Dermis microvascular lymphatic vessel endothelial cell (primary cell): ENCODE results near the gene ZNF701. TPM values are rescaled to one million over a fixed set of nuclear protein-coding genes. Genes with fewer than 3 reads are reported as not detected.
"Not testable (repeated sequence)": the region's sequence is repeated elsewhere in the genome, so short reads cannot be mapped to it uniquely, and the experiment has no call there.

Experiments
- DNase-seq, 2 donors: peaks; one replicate each; pipeline versions ENCODE4 v3.0.0 to v3.0.0-alpha.2; 2010; ENCODE audit warnings: low read depth in 2 of 2
- total RNA-seq: library from RNA; depleted of rRNA; stranded (reverse); fragments of >200 nt; gene quantifications from 2 replicates; pipeline ENCODE4 v1.2.1, GENCODE V29; 2014

Gene ZNF701
- total RNA-seq, 1 donor from 2014 or later = 9.5 TPM

DNA sequence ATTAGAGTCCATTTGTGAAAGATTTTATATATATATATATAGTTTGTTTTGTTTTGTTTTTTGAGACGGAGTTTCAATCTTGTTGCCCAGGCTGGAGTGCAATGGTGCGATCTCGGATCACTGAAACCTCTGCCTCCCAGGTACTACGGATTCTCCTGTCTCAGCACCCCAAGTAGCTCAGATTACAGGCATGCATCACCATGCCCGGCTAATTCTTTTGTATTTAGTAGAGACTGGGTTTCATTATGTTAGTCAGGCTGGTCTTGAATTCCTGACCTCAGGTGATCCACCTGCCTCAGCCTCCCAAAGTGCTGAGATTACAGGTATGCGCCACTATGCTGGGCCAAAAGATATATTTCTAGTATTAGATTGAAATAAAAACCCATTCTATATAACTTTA lies 4.0 kb upstream of the ZNF701 start:
- DNase-seq = no peak

DNA sequence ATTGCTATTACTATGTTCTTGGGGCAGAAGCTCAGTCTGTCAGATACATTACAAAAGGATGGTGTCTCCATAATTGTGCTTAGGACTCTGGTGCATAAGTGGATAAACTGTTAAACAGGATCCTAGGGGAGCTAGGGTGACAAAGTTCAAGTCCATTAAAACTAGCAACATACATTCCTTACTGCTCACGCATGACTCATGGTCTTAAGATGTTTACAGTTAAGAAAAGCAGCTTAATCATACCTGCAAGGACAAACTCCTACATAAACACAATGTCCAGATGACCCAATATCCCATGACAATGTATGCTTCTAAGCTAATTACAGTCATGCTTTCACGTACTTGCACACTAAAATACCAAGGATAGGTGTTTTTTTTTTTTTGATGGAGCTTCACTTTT lies 3.5 kb upstream of the ZNF701 start:
- DNase-seq = peak in 1 of 2 donors; percentile 32

DNA sequence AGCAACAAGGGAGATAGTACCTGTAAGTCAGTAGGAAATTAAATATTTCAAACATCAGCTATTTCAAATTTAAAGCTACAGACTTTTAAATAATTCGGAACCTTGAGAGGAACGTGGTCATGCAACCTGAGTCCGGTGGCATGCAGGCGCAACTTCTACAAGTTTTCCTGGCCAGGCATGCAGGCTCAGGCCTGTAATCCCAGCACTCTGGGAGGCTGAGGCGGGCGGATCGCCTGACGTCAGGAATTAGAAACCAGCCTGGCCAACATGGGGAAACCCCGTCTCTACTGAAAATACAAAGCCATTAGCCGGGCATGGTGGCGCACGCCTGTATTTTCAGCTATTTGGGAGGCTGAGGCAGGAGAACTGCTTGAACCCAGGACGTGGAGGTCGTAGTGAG lies 2.2 kb upstream of the ZNF701 start:
- DNase-seq = no peak

DNA sequence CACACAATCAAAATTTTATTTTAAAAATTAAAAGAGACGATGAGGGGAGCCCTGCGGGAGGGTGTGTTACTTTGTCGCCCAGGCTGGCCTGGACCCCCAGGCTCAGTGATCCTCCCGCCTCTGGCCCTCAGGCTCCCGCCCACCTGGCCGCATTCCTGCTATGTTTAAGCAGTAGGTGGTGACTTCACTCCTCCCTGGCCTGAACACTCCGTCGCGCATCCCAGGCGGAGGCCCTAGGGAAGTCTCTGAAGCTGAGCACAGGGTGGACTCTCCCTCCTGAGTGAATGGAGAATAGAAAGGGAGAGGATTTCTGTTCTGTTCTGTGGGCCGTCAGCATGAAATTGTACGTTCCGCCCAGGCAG lies 468 bp upstream of the ZNF701 start:
- peak in 1 of 2 donors; percentile 13 for DNase-seq

DNA sequence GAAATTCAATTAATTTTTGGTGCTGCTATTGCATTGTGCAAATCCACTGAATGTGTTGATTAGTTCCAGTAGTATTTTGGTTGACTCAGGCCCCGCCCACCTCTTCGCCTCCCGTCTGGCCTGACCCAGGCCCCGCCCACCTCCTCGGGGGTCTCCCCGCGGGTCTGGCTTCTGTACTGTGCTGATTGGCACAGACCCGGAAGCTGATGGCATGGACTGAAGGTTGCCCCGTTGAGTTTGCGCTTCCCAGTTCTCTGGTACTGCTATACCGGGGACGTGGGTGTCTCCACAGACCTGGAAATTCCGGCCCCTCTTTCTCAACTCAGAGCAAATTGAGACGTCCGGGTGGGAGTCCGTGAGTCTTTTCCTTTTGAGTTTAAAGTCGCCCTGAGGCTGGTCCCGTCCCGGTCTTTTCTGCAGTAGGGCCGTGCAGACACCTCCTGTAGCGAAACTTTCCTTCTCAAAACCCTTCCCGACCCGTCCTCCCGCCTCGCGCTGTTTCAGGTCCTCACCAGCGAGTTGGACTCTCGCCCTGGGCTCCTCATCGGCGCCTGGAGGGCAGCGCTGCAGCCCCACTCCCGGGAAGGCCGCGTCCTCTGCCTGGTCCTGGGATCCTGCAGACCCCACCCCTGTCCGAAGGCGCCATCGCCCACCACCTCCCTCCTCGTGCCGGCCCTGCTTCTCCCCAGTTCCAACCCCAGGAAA lies 14.8 kb downstream of the ZNF701 start:
- DNase-seq = no peak

DNA sequence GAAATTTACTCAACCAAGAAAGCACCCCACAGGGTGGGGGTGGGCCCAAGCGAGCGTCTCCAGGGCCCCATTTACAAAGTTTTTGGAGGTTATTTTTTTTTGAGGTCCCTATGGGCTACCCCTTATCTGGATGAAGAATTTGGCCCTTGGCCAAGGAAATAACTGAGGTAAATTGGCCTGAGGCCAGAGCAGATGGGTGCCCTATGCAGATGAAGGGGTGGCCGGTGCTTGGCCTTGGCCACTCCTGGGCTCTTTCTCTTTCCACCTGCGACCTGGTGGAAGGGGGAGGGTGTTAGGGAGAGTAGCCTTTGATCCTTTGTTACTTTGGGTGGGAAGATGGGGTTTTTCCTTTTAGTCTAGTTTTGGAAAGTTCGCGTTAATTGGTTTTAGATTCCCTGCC lies 15.5 kb downstream of the ZNF701 start:
- DNase-seq = no peak

DNA sequence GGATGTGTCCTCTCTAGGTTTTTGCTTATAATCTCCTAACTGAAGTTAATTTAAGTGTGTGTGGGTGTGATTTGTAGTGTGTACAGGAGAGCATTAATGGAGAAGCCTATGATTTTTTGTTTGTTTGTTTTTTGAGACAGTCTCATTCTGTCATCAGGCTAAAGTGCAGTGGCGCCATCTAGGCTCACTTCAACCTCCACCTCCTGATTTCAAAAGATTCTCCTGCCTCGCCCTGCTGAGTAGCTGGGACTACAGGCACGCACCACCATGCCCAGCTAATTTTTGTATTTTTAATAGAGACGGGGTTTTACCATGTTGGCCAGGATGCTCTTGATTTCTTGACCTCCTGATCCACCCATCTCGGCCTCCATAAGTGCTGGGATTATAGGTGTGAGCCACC lies 20.6 kb downstream of the ZNF701 start:
- DNase-seq = no peak

DNA sequence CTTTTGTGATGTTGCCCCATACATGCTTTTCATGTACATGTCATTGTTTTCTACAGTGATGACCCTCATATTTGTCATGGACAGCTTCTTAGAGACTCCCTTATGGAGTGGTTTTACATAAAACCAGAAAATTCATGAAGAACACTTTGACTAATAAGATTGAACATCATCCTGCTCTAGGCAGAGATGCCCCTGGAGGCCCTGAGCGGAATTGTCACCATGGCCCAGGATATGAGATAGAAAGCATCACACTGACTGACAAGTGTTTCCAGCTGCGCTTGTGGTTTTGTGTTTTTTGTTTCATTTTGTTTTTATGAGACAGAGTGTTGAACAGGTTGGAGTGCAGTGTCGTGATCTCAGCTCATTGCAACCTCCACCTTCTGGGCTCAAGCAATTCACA lies 22.2 kb downstream of the ZNF701 start:
- DNase-seq = no peak

DNA sequence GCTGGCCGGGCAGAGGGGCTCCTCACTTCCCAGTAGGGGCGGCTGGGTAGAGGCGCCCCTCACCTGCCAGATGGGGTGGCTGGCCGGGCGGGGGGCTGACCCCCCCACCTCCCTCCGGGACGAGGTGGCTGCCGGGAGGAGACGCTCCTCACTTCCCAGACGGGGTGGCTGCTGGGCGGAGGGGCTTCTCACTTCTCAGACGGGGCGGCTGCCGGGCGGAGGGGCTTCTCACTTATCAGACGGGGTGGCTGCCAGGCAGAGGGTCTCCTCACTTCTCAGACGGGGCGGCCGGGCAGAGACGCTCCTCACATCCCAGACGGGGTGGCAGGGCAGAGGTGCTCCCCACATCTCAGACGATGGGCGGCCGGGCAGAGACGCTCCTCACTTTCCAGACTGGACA lies 23.4 kb downstream of the ZNF701 start:
- not testable (repeated sequence) for DNase-seq

DNA sequence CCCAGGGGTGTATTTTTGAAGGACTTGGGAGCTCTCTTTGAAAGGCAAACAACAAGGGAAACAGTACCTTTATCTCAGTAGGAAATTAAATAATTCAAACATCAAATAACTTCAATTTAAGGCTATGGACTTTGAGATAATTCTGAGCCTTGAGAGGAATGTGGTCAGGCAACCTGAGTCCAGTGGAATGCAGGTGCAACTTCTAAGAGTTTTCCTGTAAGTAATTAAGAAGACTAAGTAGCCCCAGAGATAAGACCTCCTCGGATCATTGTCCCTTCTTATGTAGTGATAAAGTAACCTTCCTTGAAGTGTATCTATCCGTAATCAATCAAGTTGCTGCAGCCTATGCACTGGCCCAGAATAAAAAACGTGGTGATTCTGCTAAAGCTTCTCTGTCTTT lies 29.2 kb downstream of the ZNF701 start:
- no peak for DNase-seq

DNA sequence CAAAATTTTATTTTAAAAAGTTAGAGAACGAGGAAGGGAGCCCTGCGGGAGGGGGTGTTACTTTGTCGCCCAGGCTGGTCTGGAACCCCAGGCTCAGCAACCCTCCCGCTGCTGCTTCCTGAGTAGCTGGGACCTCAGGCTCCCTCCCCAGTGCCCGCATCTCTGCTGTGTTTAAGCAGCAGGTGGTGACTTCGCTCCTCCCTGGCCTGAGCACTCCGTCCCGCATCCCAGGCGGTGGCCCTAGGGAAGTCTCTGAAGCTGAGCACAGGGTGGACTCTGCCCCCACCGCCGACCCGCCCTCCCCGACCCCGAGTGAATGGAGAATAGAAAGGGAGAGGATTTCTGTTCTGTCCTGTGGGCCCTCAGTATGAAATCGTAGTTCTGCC lies 30.5 kb downstream of the ZNF701 start:
- peak in 1 of 2 donors; percentile 13 for DNase-seq

DNA sequence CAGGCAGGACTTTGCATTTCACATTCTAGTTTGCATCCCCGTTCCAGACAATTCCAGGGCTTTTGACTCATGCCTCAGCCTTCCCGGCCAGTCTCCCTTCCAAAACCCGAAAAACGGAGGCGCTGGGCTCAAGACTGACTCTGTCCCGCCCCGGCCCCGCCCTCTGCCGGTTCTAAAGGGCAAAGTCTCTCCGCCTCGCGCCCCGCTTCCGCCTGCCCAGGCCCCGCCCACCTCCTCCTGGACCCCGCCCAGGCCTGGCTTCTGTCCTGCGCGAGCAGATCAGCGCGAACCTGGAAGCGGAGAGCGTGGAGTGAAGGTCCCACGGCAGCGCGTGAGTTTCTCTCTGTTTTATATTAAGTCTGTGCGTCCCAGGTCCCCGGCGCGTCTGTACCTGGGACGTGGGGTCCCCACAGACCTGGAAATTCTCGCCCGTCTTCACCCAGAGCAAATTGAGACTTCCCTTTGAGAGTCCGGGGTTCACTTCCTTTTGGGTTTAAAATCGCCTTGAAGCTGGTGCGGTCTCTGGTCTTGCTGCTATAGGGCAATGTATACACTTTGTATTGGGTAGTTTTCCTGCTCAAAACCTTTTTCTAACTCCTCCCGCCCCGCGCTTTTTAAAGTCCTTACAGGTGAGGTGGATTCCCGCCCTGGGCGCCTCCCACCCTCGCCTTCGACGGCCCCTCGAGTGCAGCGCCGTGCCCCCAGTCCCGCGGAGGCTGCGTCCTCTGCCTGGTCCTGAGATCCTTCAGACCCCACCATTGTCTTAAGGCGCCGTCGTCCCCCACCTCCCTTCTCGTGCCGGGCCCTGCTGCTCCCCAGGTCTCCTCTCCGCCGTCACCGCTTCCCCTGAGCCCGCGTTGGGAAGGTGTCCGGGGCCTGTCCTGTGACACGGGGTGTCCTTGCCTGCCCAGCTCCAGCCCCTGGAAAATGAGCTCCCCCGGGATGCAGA lies 31.2 kb downstream of the ZNF701 start:
- peak; percentile 29 to 83 for DNase-seq

DNA sequence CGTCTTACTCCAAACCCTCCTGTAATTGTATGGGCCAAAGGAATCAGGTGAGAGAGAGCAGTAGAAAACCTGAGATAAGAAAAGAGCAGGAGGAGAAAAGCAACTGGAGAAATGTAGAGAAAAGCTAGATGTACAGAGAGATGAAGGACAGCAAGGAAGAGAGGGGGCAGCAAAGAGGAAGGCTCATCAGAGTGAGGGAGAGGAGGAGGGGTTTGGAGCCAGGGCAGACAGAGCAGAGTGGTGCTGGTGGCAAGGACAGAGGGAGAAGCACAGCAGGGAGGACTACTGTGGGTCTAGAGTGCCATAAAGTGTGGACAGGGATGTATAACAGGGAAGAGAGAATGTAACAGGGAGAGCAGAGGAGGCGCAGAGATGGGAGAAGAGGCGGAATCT lies 31.9 kb downstream of the ZNF701 start:
- DNase-seq = peak in 1 of 2 donors; percentile 7

DNA sequence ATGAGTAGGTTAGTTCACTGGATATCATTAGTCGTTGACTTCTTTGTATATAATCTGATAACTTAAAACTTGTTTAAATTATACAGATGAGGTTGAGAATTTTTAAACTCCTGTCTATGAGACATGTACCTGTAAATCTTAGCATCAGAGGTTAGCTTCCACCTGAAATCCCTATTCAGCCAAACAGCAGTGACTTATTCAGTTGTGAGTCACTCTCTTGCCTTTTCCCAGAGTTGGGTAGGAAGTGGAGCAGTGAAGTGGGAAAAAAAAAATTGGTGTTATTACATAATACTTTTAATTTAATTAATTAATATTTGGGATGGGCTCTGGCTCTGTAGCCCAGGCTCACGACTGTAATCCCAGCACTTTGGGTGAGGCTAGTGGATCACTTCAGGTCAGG lies 32.9 kb downstream of the ZNF701 start:
- DNase-seq = no peak

DNA sequence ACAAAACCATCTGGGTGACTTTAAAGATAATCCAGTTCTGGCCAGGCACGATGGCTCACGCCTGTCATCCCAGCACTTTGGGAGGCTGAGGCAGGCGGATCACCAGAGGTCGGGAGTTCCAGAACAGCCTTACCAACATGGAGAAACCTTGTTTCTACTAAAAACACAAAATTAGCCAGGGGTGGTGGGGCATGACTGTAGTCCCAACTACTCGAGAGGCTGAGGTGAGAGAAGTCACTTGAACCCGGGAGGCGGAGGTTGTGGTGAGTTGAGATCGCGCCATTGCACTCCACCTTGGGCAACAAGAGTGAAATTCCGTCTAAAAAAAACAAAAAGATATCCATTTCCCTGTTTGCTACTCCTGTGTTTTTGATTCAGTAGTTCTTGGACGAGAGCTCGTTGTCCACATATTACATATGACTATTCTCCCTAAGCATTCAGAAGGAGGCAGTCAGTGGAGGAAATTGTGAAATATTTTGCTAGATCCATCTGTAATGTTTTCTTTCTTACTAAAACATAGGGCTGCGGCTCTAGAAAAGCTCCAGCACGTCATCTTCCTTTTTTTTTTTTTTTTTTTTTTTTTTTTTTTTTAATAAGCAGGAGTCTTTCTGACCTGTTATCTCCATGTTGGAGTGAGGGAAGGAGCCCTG lies 33.6 kb downstream of the ZNF701 start:
- DNase-seq = no peak

DNA sequence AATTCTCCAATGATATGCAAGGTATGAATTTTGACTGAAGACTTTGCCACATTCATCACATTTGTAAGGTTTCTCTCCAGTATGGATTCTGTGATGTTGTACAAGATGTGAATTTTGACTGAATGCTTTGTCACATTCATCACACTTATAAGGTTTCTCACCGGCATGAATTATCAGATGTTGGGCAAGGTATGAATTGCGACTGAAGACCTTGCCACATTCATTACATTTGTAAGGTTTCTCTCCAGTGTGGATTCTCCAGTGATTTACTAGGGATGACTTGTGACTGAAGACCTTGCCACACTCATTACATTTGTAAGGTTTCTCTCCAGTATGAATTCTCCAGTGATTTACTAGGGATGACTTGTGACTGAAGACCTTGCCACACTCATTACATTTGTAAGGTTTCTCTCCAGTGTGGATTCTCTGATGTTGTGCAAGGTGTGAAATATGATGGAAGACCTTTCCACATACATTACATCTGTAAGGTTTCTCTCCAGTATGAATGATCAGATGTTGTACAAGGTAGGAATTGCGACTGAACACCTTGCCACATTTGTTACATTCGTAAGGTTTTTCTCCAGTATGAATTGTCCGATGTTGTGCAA lies 43.3 kb downstream of the ZNF701 start:
- DNase-seq = no peak

DNA sequence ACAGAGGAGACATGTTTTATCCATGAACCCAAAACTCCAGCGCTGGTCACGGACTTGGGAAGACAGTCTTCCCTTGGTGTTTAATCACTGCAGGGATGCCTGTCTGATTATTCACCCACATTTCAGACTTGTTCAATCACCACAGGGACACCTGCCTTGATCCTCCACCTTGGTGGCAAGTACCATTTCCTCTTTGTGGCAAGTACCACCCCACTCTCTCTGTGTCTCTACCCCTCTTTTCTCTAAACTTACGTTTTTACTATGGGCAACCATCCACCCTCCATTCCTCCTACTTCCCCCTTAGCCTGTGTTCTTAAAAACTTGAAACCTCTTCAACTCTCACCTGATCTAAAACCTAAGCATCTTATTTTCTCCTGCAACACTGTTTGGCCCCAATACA lies 51.3 kb downstream of the ZNF701 start:
- DNase-seq = no peak

DNA sequence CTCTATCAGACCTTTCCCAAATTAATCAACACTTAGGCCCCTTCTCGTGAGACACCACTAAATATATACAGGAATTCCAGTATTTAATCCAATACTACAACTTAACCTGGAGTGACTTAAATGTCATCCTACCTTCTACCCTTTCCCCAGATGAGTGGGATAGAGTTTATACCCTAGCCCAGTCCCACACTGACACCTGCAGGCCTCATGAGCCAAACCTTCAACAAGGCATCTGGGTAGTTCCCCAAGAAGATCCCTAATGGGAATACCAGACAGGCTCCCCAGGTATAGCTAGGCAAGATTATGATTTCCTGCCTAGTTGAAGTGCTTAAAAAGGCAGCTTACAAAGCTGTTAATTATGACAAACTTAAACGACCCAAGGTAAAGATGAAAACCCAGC lies 52.2 kb downstream of the ZNF701 start:
- peak in 1 of 2 donors; percentile 12 for DNase-seq

DNA sequence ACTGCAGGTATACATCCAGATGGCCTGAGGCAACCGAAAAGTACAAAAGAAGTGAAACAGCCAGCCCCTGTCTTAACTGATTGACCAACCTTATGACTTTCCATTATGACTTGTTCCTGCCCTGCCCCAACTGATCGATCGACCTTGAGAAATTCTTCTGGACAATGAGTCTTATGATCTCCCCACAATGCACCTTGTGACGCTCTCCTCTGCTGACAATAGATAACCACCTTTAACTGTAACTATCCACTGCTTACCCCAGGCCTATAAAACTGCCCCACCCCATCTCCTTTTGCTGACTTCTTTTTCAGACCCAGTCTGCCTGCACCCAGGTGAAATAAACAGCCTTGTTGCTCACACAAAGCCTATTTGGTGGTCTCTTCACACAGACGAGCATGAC lies 56.8 kb downstream of the ZNF701 start:
- DNase-seq = no peak

DNA sequence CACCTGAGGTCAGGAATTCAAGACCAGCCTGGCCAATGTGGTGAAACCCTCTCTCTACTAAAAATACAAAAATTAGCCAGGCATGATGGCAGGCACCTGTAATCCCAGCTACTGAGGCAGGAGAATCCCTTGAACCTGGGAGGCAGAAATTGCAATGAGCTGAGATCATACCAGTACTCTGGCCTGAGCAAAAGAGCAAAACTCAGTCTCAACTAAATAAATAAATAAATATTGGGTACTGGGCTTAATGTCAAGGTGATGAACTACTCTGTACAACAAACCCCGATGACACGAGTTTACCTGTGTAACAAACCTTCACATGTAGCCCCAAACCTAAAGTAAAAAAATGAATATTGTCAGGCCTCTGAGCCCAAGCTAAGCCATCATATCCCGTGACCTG lies 57.4 kb downstream of the ZNF701 start:
- not testable (repeated sequence) for DNase-seq

DNA sequence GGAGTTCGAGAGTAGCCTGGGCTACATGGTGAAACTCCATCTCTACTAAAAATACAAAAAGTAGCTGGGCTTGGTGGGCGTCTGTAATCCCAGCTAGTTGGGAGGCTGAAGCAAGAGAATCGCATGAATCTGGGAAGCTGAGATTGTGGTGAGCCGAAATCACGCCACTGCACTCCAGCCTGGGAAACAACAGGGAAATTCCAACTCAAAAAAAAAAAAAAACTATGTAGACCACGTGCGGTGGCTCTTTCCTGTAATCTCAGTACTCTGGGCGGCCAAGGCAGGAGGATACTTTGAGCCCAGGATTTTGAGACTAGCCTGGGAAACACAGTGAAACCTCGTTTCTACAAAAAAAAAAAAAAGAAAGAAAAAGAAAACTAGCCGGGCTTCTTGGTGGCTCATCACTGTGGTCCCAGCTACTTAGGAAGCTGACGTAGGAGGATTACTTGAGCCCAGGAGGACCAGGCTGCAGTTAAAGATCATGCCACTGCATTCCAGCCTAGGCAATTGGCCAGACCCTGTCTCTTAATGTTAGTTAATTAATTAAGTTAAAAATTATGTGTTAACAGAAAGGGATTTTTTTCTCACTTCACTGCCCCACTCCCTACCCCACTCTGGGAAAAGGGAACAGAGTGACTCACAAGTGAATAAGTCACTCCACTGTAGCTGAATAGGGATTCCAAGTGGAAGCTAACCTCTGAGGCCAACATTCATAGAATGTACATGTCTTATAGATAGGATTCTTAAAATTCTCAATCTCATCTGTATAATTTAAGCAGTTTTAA lies 65.9 kb downstream of the ZNF701 start:
- no peak for DNase-seq
